NCI-H345 treated with DMSO at 0.1 percent for 48 hours (cell line): ENCODE data around the gene BNIP3.
"Not testable (repeated sequence)": the region's sequence is repeated elsewhere in the genome, so short reads cannot be mapped to it uniquely, and the experiment has no call there.

ENCODE experiments used
- DNase-seq: peaks from one replicate; lab custom pipeline; 2025; ENCODE audit not compliant: unreplicated experiment; lab: John Stamatoyannopoulos, UW

BNIP3 gene

GRCh38 chr10:131930586-131931330, 51.0 kb downstream of the BNIP3 start:
- DNase-seq: no peak

- no peak for DNase-seq
These were observed 51.6 kb downstream of the BNIP3 start for GRCh38 chr10:131930150-131930549.

- no peak for DNase-seq
These were observed 52.4 kb downstream of the BNIP3 start for GRCh38 chr10:131929122-131929845.

- no peak for DNase-seq
These were observed 53.3 kb downstream of the BNIP3 start for GRCh38 chr10:131928248-131929095.

- DNase-seq: no peak
These were observed 54.8 kb downstream of the BNIP3 start for GRCh38 chr10:131926743-131927595.

- no peak for DNase-seq
These were observed 55.5 kb downstream of the BNIP3 start for GRCh38 chr10:131926253-131926652.

- no peak for DNase-seq
These were observed 56.0 kb downstream of the BNIP3 start for GRCh38 chr10:131925716-131926115.

- DNase-seq: no peak
These were observed 56.6 kb downstream of the BNIP3 start for GRCh38 chr10:131925011-131925649.

- DNase-seq: no peak
These were observed 58.5 kb downstream of the BNIP3 start for GRCh38 chr10:131923038-131923756.

- DNase-seq: no peak
These were observed 60.5 kb downstream of the BNIP3 start for GRCh38 chr10:131921184-131921583.

- no peak for DNase-seq
These were observed 61.0 kb downstream of the BNIP3 start for GRCh38 chr10:131920693-131921092.

- no peak for DNase-seq
These were observed 61.6 kb downstream of the BNIP3 start for GRCh38 chr10:131920151-131920550.

GRCh38 chr10:131919461-131919860, 62.3 kb downstream of the BNIP3 start:
- not testable (repeated sequence) for DNase-seq
